ENCODE results near the gene SF3B1. TPM values are rescaled to one million over a fixed set of nuclear protein-coding genes. Genes with fewer than 3 reads are reported as not detected.

The SF3B1 gene
- polyA plus RNA-seq, 1 donor (not counting 4 experiments of a cell fraction or from before 2014, with no cell fraction given) = 322 TPM

DNA sequence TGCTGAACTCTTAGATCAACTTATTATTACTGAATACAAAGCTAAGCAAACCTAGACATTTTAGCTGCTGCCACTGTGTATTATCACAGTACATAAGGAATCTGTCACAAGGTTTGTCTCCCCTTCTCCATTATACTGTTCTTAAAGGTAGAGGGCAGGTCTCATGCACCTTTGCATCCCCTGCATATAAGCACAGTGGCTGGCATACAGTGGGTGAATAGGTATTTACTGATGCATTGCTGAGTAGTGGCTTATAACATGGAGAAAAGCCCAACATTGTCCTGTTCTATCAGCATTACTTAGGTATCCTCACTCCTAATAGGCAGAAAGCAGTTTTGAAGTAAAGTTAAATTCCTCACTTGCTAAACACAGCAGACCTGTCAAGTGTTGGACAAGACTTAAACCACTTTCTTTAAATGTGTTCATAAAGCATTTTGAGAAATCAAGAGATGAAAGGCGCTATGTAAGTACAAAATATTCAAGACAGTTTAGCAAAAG, 43.6 kb downstream of the SF3B1 start:
- H3K9ac ChIP-seq (ENCODE audit: control insufficient read depth, extremely low read depth, insufficient read depth, low read length) = no peak overlapping the region
- no peaks in the 10 kb centered on the region for H3K79me2 ChIP-seq (ENCODE audit: control insufficient read depth, insufficient read depth, low read length)
- H3K36me3 ChIP-seq (ENCODE audit: control insufficient read depth in 2 of 2, extremely low read depth in 1 of 2, insufficient read depth in 2 of 2, low read length in 2 of 2) = peaks cover 10 to 18% of the 10 kb centered on the region in 2 experiments
- H3K4me3 ChIP-seq (ENCODE audit: control insufficient read depth in 2 of 3, extremely low read depth in 1 of 3, insufficient read depth in 2 of 3, low read depth in 1 of 3, low read length in 3 of 3) = no peak overlapping the region
- dilution Hi-C loops (cut with MboI; ENCODE audit: extremely low pct_ligation_motif_present, low sequenced_read_pairs) = no loop called here
- FAIRE-seq (no peak), DNase-seq (ENCODE audit: low read depth, low spot score) (no peak)
- H4K20me1 ChIP-seq (ENCODE audit: control insufficient read depth, extremely low read depth, insufficient read depth, low read length) = no peaks in the 10 kb centered on the region
- H3K4me1 ChIP-seq (ENCODE audit: control insufficient read depth, extremely low read depth, insufficient read depth, low read length) = no peaks in the 10 kb centered on the region
- H3K4me2 ChIP-seq (ENCODE audit: control insufficient read depth, extremely low read depth, insufficient read depth, low read depth, low read length) = no peak overlapping the region
- H3K27ac ChIP-seq (ENCODE audit: control insufficient read depth, insufficient read depth, low read length) = no peak overlapping the region
- H3K9me3 ChIP-seq (ENCODE audit: control insufficient read depth, low read depth, low read length) = no peaks in the 10 kb centered on the region
- no peak overlapping the region for H2AFZ ChIP-seq (ENCODE audit: control insufficient read depth, low read length)
- no peaks in the 10 kb centered on the region for H3K27me3 ChIP-seq (ENCODE audit: control insufficient read depth, extremely low read depth, insufficient read depth, low read length)
- TF ChIP-seq CTCF (optimal IDR thresholded peaks at IDR 0.05 in 1 of 3, IDR thresholded peaks at IDR 0.05 in 1 of 3, conservative IDR thresholded peaks at IDR 0.05 in 1 of 3; ENCODE audit: extremely low read depth in 1 of 3, insufficient read depth in 2 of 3, low read length in 3 of 3) = no peak
- TF ChIP-seq EZH2 (IDR thresholded peaks at IDR 0.05; ENCODE audit: low read length) = no peak
- no peaks in the 10 kb centered on the region for H3K9me1 ChIP-seq (ENCODE audit: control insufficient read depth, extremely low read depth, insufficient read depth, low read length)

- FAIRE-seq = no peak
- no peak for TF ChIP-seq CTCF (optimal IDR thresholded peaks at IDR 0.05 in 1 of 3, IDR thresholded peaks at IDR 0.05 in 1 of 3, conservative IDR thresholded peaks at IDR 0.05 in 1 of 3; ENCODE audit: extremely low read depth in 1 of 3, insufficient read depth in 2 of 3, low read length in 3 of 3)
- TF ChIP-seq EZH2 (IDR thresholded peaks at IDR 0.05; ENCODE audit: low read length) = no peak
- Histone ChIP-seq H4K20me1 (ENCODE audit: control insufficient read depth, extremely low read depth, insufficient read depth, low read length) (no peaks in the 10 kb centered on the region), H3K9me1 (ENCODE audit: control insufficient read depth, extremely low read depth, insufficient read depth, low read length) (no peaks in the 10 kb centered on the region), H3K9ac (ENCODE audit: control insufficient read depth, extremely low read depth, insufficient read depth, low read length) (no peak overlapping the region), H3K27me3 (ENCODE audit: control insufficient read depth, extremely low read depth, insufficient read depth, low read length) (no peaks in the 10 kb centered on the region), H3K79me2 (ENCODE audit: control insufficient read depth, insufficient read depth, low read length) (no peaks in the 10 kb centered on the region), H3K27ac (ENCODE audit: control insufficient read depth, insufficient read depth, low read length) (no peak overlapping the region), H3K4me3 (ENCODE audit: control insufficient read depth in 2 of 3, extremely low read depth in 1 of 3, insufficient read depth in 2 of 3, low read depth in 1 of 3, low read length in 3 of 3) (no peak overlapping the region), H3K4me2 (ENCODE audit: control insufficient read depth, extremely low read depth, insufficient read depth, low read depth, low read length) (no peak overlapping the region), H2AFZ (ENCODE audit: control insufficient read depth, low read length) (no peak overlapping the region), H3K36me3 (ENCODE audit: control insufficient read depth in 2 of 2, extremely low read depth in 1 of 2, insufficient read depth in 2 of 2, low read length in 2 of 2) (peaks cover 5 to 10% of the 10 kb centered on the region in 2 experiments), H3K9me3 (ENCODE audit: control insufficient read depth, low read depth, low read length) (no peaks in the 10 kb centered on the region), H3K4me1 (ENCODE audit: control insufficient read depth, extremely low read depth, insufficient read depth, low read length) (no peaks in the 10 kb centered on the region)
- no peak for DNase-seq (ENCODE audit: low read depth, low spot score)
- dilution Hi-C loops (cut with MboI; ENCODE audit: extremely low pct_ligation_motif_present, low sequenced_read_pairs) = no loop called here
Observed at GRCh38 chr2:197388866-197389587, 45.8 kb downstream of the SF3B1 start.
